IMR-90 (cell line): ENCODE results near the gene SBF2. TPM values are rescaled to one million over a fixed set of nuclear protein-coding genes. Genes with fewer than 3 reads are reported as not detected.

ENCODE experiments used
- ATAC-seq: fragments of 200-7000 bp; cut with Tn5 transposase; 2 replicates; pipeline ENCODE4 v1.9.1; 2020; ENCODE audit warnings: low read depth, mild to moderate bottlenecking, moderate library complexity
- BruUV-seq: library from RNA; stranded (reverse); fragments of 400-500 nt; replicated peaks from 2 replicates; lab custom pipeline; 2021; lab: Mats Ljungman, UMichigan
- CTCF ChIA-PET: fragments of 300-600 bp; formaldehyde crosslinking; extraction: SDS; loops from one replicate; lab custom pipeline; 2021; ENCODE audit warnings: antibody characterized with exemption; lab: Yijun Ruan, JAX
- POLR2A ChIA-PET: fragments of 300-600 bp; sonication (Branson Sonifier 250); formaldehyde crosslinking; loops from one replicate; lab custom pipeline; 2022; ENCODE audit warnings: antibody characterized with exemption; ENCODE audit not compliant: unreplicated experiment; lab: Charles Lee
- DNase-seq: peaks from one replicate; pipeline ENCODE4 v3.0.0; 2013
- H2AFZ ChIP-seq: replicated peaks from 2 replicates; pipeline ENCODE3; 2013; ENCODE audit warnings: low read length, mild to moderate bottlenecking; ENCODE audit not compliant: poor library complexity
- H2AK5ac ChIP-seq: 2 replicates; pipeline ENCODE4 v1.6.1; 2013; ENCODE audit warnings: low read depth, low read length, inconsistent platforms
- H2AK9ac ChIP-seq: replicated peaks from 2 replicates; pipeline ENCODE3; 2013; ENCODE audit warnings: mild to moderate bottlenecking, low read depth, low read length, moderate library complexity; ENCODE audit not compliant: poor library complexity
- H2BK120ac ChIP-seq: 2 replicates; pipeline ENCODE4 v1.6.1; 2013; ENCODE audit warnings: low read depth, low read length, inconsistent platforms
- H2BK15ac ChIP-seq: 3 replicates; pipeline ENCODE4 v1.6.1; 2013; ENCODE audit warnings: low read depth, low read length, inconsistent platforms
- H2BK20ac ChIP-seq: 2 replicates; pipeline ENCODE4 v1.6.1; 2013; ENCODE audit warnings: low read depth, mild to moderate bottlenecking, inconsistent platforms, low read length, moderate library complexity
- H2BK5ac ChIP-seq: 2 replicates; pipeline ENCODE4 v1.6.1; 2013; ENCODE audit warnings: mild to moderate bottlenecking, low read depth, low read length, inconsistent platforms; ENCODE audit not compliant: poor library complexity, severe bottlenecking
- H3K14ac ChIP-seq: replicated peaks from 2 replicates; pipeline ENCODE4 v1.6.1; 2013; ENCODE audit warnings: low read depth, low read length, inconsistent platforms
- H3K18ac ChIP-seq: 2 replicates; pipeline ENCODE4 v1.6.1; 2013; ENCODE audit warnings: low read depth, low read length, control low read depth
- H3K23ac ChIP-seq: 2 replicates; pipeline ENCODE4 v1.6.1; 2013; ENCODE audit warnings: low read depth, low read length, inconsistent platforms
- H3K27ac ChIP-seq: 2 replicates; pipeline ENCODE4 v1.5.1; 2013; ENCODE audit warnings: mild to moderate bottlenecking, control low read depth, low read length; ENCODE audit not compliant: insufficient read depth
- H3K27me3 ChIP-seq: 2 replicates; pipeline ENCODE4 v1.6.1; 2013; ENCODE audit warnings: low read length; ENCODE audit not compliant: control insufficient read depth, insufficient read depth
- H3K36me3 ChIP-seq: 2 replicates; pipeline ENCODE4 v1.6.1; 2013; ENCODE audit warnings: low read length, mixed read lengths; ENCODE audit not compliant: control insufficient read depth, insufficient read depth
- H3K4ac ChIP-seq: 2 replicates; pipeline ENCODE4 v1.6.1; 2013; ENCODE audit warnings: low read depth, low read length, inconsistent platforms
- H3K4me1 ChIP-seq: 2 replicates; pipeline ENCODE4 v1.6.1; 2013; ENCODE audit warnings: low read length, mixed read lengths; ENCODE audit not compliant: control insufficient read depth, insufficient read depth
- H3K4me2 ChIP-seq: 2 replicates; pipeline ENCODE4 v1.6.1; 2013; ENCODE audit warnings: low read depth, mild to moderate bottlenecking, control low read depth, low read length, moderate library complexity
- H3K4me3 ChIP-seq: 2 replicates; pipeline ENCODE4 v1.5.1; 2013; ENCODE audit warnings: low read depth, mild to moderate bottlenecking, control low read depth, low read length, moderate library complexity; ENCODE audit not compliant: insufficient read depth
- H3K56ac ChIP-seq: 2 replicates; pipeline ENCODE4 v1.6.1; 2013; ENCODE audit warnings: low read length, inconsistent platforms; ENCODE audit not compliant: insufficient read depth; ENCODE audit errors: extremely low read depth
- H3K79me1 ChIP-seq, 2 experiments: 2 replicates each; pipeline ENCODE4 v1.6.1; 2013; ENCODE audit warnings: low read length in 2 of 2, inconsistent platforms in 1 of 2, low read depth in 1 of 2
- H3K9ac ChIP-seq: 2 replicates; pipeline ENCODE4 v1.6.1; 2013; ENCODE audit warnings: low read depth, low read length, control low read depth
- H3K9me1 ChIP-seq: 2 replicates; pipeline ENCODE4 v1.6.1; 2013; ENCODE audit warnings: low read length, inconsistent platforms; ENCODE audit not compliant: insufficient read depth
- H3K9me3 ChIP-seq: 2 replicates; pipeline ENCODE4 v1.6.1; 2013; ENCODE audit warnings: low read length; ENCODE audit not compliant: control insufficient read depth, insufficient read depth
- H4K20me1 ChIP-seq: 2 replicates; pipeline ENCODE4 v1.6.1; 2013; ENCODE audit warnings: low read length, inconsistent platforms; ENCODE audit not compliant: insufficient read depth
- H4K5ac ChIP-seq: 2 replicates; pipeline ENCODE4 v1.6.1; 2013; ENCODE audit warnings: mild to moderate bottlenecking, low read depth, low read length, control low read depth
- H4K8ac ChIP-seq, 2 experiments: 2 replicates each; pipeline ENCODE4 v1.6.1; 2013; ENCODE audit warnings: low read depth in 2 of 2, low read length in 2 of 2, control low read depth in 1 of 2, inconsistent platforms in 1 of 2
- H4K91ac ChIP-seq: 2 replicates; pipeline ENCODE4 v1.6.1; 2013; ENCODE audit warnings: low read depth, low read length, inconsistent platforms; ENCODE audit not compliant: insufficient read depth
- BHLHE40 ChIP-seq: fragments of 150-350 bp; IDR thresholded peaks from 2 replicates; pipeline ENCODE4 v1.6.1; 2016; ENCODE audit warnings: mild to moderate bottlenecking, low read depth, low read length
- CHD1 ChIP-seq: IDR thresholded peaks from 2 replicates; pipeline ENCODE4 v1.6.1; 2012; ENCODE audit warnings: low read depth, low read length, improper control_type of control experiment
- CTCF ChIP-seq: conservative IDR thresholded peaks from 2 replicates; pipeline ENCODE4 v1.5.1; 2012; ENCODE audit warnings: mild to moderate bottlenecking, low read depth, low read length, improper control_type of control experiment
- ELK1 ChIP-seq: fragments of 150-350 bp; IDR thresholded peaks from 2 replicates; pipeline ENCODE4 v1.6.1; 2016; ENCODE audit warnings: low read depth, mild to moderate bottlenecking, low read length, moderate library complexity, borderline replicate concordance
- FOS ChIP-seq: fragments of 150-350 bp; IDR thresholded peaks from 2 replicates; pipeline ENCODE4 v1.6.1; 2016; ENCODE audit warnings: low read depth, low read length
- MAFK ChIP-seq: IDR thresholded peaks from 2 replicates; pipeline ENCODE4 v1.6.1; 2012; ENCODE audit warnings: low read depth, low read length, improper control_type of control experiment
- MAZ ChIP-seq: IDR thresholded peaks from 2 replicates; pipeline ENCODE4 v1.6.1; 2012; ENCODE audit warnings: low read depth, mild to moderate bottlenecking, low read length, improper control_type of control experiment, moderate library complexity, borderline replicate concordance
- MXI1 ChIP-seq: IDR thresholded peaks from 2 replicates; pipeline ENCODE4 v1.6.1; 2012; ENCODE audit warnings: low read depth, mild to moderate bottlenecking, low read length, moderate library complexity, borderline replicate concordance
- NFE2L2 ChIP-seq: fragments of 150-350 bp; IDR thresholded peaks from 2 replicates; pipeline ENCODE4 v1.6.1; 2016; ENCODE audit warnings: low read depth, mild to moderate bottlenecking, low read length
- POLR2A ChIP-seq: IDR thresholded peaks from 2 replicates; pipeline ENCODE4 v1.6.1; 2012; ENCODE audit warnings: mild to moderate bottlenecking, low read depth, low read length
- RAD21 ChIP-seq: IDR thresholded peaks from 2 replicates; pipeline ENCODE4 v1.6.1; 2012; ENCODE audit warnings: low read length, improper control_type of control experiment
- RCOR1 ChIP-seq: IDR thresholded peaks from 2 replicates; pipeline ENCODE4 v1.6.1; 2012; ENCODE audit warnings: mild to moderate bottlenecking, low read length, improper control_type of control experiment; ENCODE audit not compliant: insufficient replicate concordance
- RFX5 ChIP-seq: IDR thresholded peaks from 2 replicates; pipeline ENCODE4 v1.8.0; 2012; ENCODE audit warnings: low read depth, mild to moderate bottlenecking, low read length, moderate library complexity
- SMC3 ChIP-seq: fragments of 150-350 bp; IDR thresholded peaks from 2 replicates; pipeline ENCODE4 v1.6.1; 2016; ENCODE audit warnings: low read depth, mild to moderate bottlenecking, antibody characterized with exemption, low read length, moderate library complexity
- USF2 ChIP-seq: fragments of 150-350 bp; IDR thresholded peaks from 2 replicates; pipeline ENCODE4 v1.6.1; 2017; ENCODE audit warnings: mild to moderate bottlenecking, antibody characterized with exemption, low read length, low read depth
- WGBS, 2 experiments: methylation state at CpG; one replicate each; pipeline versions ENCODE4 v1.1.5 to v1.1.7; 2013; ENCODE audit warnings: missing lambda C conversion rate in 2 of 2; ENCODE audit not compliant: insufficient read length in 1 of 2; ENCODE audit errors: extremely low coverage in 2 of 2; 5-methylcytosine and 5-hydroxymethylcytosine counted together
- dilution Hi-C: fragments of 300-500 bp; cut with HindIII; formaldehyde crosslinking; loops from one replicate; pipeline ENCODE4 v1.14.3; 2018; ENCODE audit warnings: low sequenced_read_pairs; ENCODE audit not compliant: unreplicated experiment
- in situ Hi-C: fragments of 300-500 bp; cut with MboI; formaldehyde crosslinking; loops from 3 replicates; pipeline ENCODE4 v1.14.3; 2019; ENCODE audit warnings: low sequenced_read_pairs, inconsistent platforms, mixed read lengths
- intact Hi-C: fragments of 100-400 bp; cut with micrococcal nuclease; formaldehyde crosslinking; loops from 2 replicates; pipeline ENCODE4 v1.10.0; 2022
- polyA plus RNA-seq, 3 experiments: library from polyadenylated mRNA; depleted of rRNA; stranded (reverse); fragments of >200 nt; gene quantifications; 2 replicates each; pipeline ENCODE4 v1.2.3, GENCODE V29; 2012; ENCODE audit warnings: low replicate concordance in 1 of 3
- total RNA-seq: library from RNA; depleted of rRNA; stranded (reverse); fragments of >200 nt; gene quantifications from 2 replicates; pipeline ENCODE4 v1.2.3, GENCODE V29; 2012

SBF2 gene
- total and polyA plus RNA-seq, 2 of the 4 experiments (the other 2 are of a cell fraction) = 23.8 to 51.8 TPM

GRCh38 chr11:9952511-9953196, 341.4 kb downstream of the SBF2 start:
- no peak for DNase-seq
- no peak overlapping the region for H2AK9ac ChIP-seq
- no peak overlapping the region for H3K56ac ChIP-seq
- H2AFZ ChIP-seq = no peak overlapping the region
- peak overlapping the region; percentile 27; the same call in 1 of the 2 replicates for H4K91ac ChIP-seq
- H3K4me2 ChIP-seq = no peak overlapping the region
- peak overlapping the region; percentile 15 for H2BK5ac ChIP-seq
- ChIA-PET POLR2A (no interaction called here), CTCF (no interaction called here)
- no peak overlapping the region for H2AK5ac ChIP-seq
- peaks cover 4% of the 10 kb centered on the region; the same call in 1 of the 2 replicates for H3K9me1 ChIP-seq
- peak overlapping the region; percentile 76 for H3K18ac ChIP-seq
- intact Hi-C loops = no loop called here
- no TSS peak for BruUV-seq
- H3K23ac ChIP-seq = no peak overlapping the region
- no peaks in the 10 kb centered on the region for H3K9me3 ChIP-seq
- ATAC-seq = no peak
- H2BK120ac ChIP-seq = no peak overlapping the region
- H3K14ac ChIP-seq = no peak overlapping the region; the same call in 1 of the 2 replicates
- no peak overlapping the region for H3K4me3 ChIP-seq
- H3K79me1 ChIP-seq = peaks cover 4 to 7% of the 10 kb centered on the region in 2 experiments; a peak in 1 of 4 replicates
- peak overlapping the region in 1 of 2 experiments; percentile 8; a peak in 2 of 4 replicates for H4K8ac ChIP-seq
- peaks cover 11% of the 10 kb centered on the region; the same call in 1 of the 2 replicates for H3K4me1 ChIP-seq
- peak overlapping the region; percentile 97 for H4K5ac ChIP-seq
- WGBS, 2 experiments = no CpG with 5 or more reads among the region's 3 CpGs
- no peak overlapping the region for H3K9ac ChIP-seq
- no peak overlapping the region for H2BK15ac ChIP-seq
- H4K20me1 ChIP-seq = no peaks in the 10 kb centered on the region
- 0 out of 2 replicates have a peak overlapping the region, but pooled peaks have one; percentile 29 for H2BK20ac ChIP-seq
- H3K27ac ChIP-seq = no peak overlapping the region
- peaks cover 3% of the 10 kb centered on the region; the same call in 1 of the 2 replicates for H3K36me3 ChIP-seq
- H3K27me3 ChIP-seq = no peaks in the 10 kb centered on the region
- in situ Hi-C loops = loop anchor here (25.0 kb wide), 1 partner anchor 190 kb away; no protein-coding TSS in a partner anchor
- dilution Hi-C loops = no loop called here
- H3K4ac ChIP-seq = no peak overlapping the region
- no peak for TF ChIP-seq SMC3
- TF ChIP-seq RFX5 = no peak
- TF ChIP-seq RCOR1 = no peak
- no peak for TF ChIP-seq RAD21
- no peak for TF ChIP-seq FOS
- no peak for TF ChIP-seq MXI1
- TF ChIP-seq USF2 = no peak
- TF ChIP-seq CTCF = no peak
- no peak for TF ChIP-seq MAZ
- no peak for TF ChIP-seq NFE2L2
- no peak for TF ChIP-seq ELK1
- no peak for TF ChIP-seq CHD1
- TF ChIP-seq MAFK = no peak
- no peak for TF ChIP-seq BHLHE40
- TF ChIP-seq POLR2A = no peak
